WTC11 (cell line): ENCODE measurements around the gene BPIFA3.

ENCODE experiments used
- HMGXB4 ChIP-seq: sonication (generic); formaldehyde crosslinking; IDR thresholded peaks from 2 replicates; pipeline ENCODE4 v1.8.1; 2023; ENCODE audit warnings: mild to moderate bottlenecking, moderate library complexity, missing genetic modification reagents
- MAX ChIP-seq: sonication (generic); formaldehyde crosslinking; IDR thresholded peaks from 2 replicates; pipeline ENCODE4 v1.8.0; 2022; ENCODE audit warnings: mild to moderate bottlenecking, missing genetic modification reagents
- NR3C1 ChIP-seq: sonication (generic); formaldehyde crosslinking; conservative IDR thresholded peaks from 2 replicates; pipeline ENCODE4 v1.8.1; 2023; ENCODE audit warnings: low read depth, mild to moderate bottlenecking, missing genetic modification reagents
- SP1 ChIP-seq: sonication (generic); formaldehyde crosslinking; conservative IDR thresholded peaks from 2 replicates; pipeline ENCODE4 v1.8.1; 2022; ENCODE audit warnings: missing genetic modification reagents
- TCF7 ChIP-seq: sonication (generic); formaldehyde crosslinking; IDR thresholded peaks from 2 replicates; pipeline ENCODE4 v1.8.0; 2022; ENCODE audit warnings: mild to moderate bottlenecking, low read depth, missing genetic modification reagents, moderate library complexity
- TEAD4 ChIP-seq: sonication (generic); formaldehyde crosslinking; IDR thresholded peaks from 2 replicates; pipeline ENCODE4 v1.8.0; 2022; ENCODE audit warnings: mild to moderate bottlenecking, missing genetic modification reagents
- ZNF416 ChIP-seq: fragments of 250-450 bp; sonication (Bioruptor Pico); IDR thresholded peaks from 2 replicates; pipeline ENCODE4 v1.9.0; 2021; ENCODE audit warnings: mild to moderate bottlenecking, inconsistent platforms
- TF ChIP-seq, protein P1 (sequence below): fragments of 200-600 bp; IDR thresholded peaks from 2 replicates; pipeline ENCODE4 v1.8.0; 2022; ENCODE audit warnings: antibody characterized with exemption
- TF ChIP-seq, protein P2 (sequence below): sonication (generic); formaldehyde crosslinking; IDR thresholded peaks from 2 replicates; pipeline ENCODE4 v1.8.0; 2022; ENCODE audit warnings: missing genetic modification reagents
- TF ChIP-seq, protein P3 (sequence below): sonication (generic); formaldehyde crosslinking; IDR thresholded peaks from 2 replicates; pipeline ENCODE4 v1.8.1; 2023; ENCODE audit warnings: mild to moderate bottlenecking, missing genetic modification reagents
- TF ChIP-seq, protein P4 (sequence below): fragments of 250-450 bp; sonication (Bioruptor Pico); IDR thresholded peaks from 2 replicates; pipeline ENCODE4 v1.8.0; 2021; ENCODE audit warnings: mild to moderate bottlenecking
- TF ChIP-seq, protein P5 (sequence below): sonication (generic); formaldehyde crosslinking; IDR thresholded peaks from 2 replicates; pipeline ENCODE4 v1.8.1; 2022; ENCODE audit warnings: missing genetic modification reagents, borderline replicate concordance

DNA sequence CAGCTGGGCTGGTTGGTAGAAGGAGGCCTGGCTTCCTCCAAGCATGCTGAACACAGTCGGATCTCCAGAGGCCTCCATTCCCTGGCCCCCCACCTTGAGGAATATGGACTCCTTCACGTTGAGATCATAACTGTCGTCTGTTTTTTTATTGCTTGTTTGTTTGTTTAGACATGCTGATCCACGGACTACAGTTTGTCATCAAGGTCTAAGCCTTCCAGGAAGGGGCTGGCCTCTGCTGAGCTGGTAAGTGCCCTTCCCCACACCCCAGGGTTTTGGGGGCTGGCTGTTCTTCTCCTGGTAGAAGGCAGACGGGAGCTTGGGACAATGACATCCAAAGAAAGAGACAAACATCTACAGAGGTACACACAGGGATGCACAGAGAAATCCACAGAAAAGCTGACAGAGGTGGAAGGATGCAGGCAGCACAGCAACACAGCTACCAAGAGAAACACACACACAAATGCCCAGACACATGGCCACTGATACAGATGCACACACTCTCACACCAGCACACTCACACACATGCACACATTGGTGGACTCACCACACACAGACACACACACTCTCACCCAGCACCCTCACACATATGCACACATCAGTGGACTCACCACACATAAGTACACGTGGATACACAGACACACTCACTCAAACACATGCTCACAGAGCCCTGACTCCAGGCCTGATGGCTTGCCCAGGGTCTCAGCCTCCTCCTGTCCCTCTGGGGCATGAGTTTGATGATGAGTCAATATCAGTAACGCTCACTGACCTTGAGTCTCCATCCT is 25.4 kb downstream of the BPIFA3 start:
- no peak for TF ChIP-seq NR3C1 (CRISPR knock-in tag)
- no peak for TF ChIP-seq MAX (CRISPR knock-in tag)
- TF ChIP-seq, protein P1, sequence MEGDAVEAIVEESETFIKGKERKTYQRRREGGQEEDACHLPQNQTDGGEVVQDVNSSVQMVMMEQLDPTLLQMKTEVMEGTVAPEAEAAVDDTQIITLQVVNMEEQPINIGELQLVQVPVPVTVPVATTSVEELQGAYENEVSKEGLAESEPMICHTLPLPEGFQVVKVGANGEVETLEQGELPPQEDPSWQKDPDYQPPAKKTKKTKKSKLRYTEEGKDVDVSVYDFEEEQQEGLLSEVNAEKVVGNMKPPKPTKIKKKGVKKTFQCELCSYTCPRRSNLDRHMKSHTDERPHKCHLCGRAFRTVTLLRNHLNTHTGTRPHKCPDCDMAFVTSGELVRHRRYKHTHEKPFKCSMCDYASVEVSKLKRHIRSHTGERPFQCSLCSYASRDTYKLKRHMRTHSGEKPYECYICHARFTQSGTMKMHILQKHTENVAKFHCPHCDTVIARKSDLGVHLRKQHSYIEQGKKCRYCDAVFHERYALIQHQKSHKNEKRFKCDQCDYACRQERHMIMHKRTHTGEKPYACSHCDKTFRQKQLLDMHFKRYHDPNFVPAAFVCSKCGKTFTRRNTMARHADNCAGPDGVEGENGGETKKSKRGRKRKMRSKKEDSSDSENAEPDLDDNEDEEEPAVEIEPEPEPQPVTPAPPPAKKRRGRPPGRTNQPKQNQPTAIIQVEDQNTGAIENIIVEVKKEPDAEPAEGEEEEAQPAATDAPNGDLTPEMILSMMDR: no peak
- TF ChIP-seq, protein P2, sequence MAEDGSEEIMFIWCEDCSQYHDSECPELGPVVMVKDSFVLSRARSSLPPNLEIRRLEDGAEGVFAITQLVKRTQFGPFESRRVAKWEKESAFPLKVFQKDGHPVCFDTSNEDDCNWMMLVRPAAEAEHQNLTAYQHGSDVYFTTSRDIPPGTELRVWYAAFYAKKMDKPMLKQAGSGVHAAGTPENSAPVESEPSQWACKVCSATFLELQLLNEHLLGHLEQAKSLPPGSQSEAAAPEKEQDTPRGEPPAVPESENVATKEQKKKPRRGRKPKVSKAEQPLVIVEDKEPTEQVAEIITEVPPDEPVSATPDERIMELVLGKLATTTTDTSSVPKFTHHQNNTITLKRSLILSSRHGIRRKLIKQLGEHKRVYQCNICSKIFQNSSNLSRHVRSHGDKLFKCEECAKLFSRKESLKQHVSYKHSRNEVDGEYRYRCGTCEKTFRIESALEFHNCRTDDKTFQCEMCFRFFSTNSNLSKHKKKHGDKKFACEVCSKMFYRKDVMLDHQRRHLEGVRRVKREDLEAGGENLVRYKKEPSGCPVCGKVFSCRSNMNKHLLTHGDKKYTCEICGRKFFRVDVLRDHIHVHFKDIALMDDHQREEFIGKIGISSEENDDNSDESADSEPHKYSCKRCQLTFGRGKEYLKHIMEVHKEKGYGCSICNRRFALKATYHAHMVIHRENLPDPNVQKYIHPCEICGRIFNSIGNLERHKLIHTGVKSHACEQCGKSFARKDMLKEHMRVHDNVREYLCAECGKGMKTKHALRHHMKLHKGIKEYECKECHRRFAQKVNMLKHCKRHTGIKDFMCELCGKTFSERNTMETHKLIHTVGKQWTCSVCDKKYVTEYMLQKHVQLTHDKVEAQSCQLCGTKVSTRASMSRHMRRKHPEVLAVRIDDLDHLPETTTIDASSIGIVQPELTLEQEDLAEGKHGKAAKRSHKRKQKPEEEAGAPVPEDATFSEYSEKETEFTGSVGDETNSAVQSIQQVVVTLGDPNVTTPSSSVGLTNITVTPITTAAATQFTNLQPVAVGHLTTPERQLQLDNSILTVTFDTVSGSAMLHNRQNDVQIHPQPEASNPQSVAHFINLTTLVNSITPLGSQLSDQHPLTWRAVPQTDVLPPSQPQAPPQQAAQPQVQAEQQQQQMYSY (CRISPR knock-in tag): no peak
- TF ChIP-seq, protein P3, sequence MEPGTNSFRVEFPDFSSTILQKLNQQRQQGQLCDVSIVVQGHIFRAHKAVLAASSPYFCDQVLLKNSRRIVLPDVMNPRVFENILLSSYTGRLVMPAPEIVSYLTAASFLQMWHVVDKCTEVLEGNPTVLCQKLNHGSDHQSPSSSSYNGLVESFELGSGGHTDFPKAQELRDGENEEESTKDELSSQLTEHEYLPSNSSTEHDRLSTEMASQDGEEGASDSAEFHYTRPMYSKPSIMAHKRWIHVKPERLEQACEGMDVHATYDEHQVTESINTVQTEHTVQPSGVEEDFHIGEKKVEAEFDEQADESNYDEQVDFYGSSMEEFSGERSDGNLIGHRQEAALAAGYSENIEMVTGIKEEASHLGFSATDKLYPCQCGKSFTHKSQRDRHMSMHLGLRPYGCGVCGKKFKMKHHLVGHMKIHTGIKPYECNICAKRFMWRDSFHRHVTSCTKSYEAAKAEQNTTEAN (CRISPR knock-in tag): no peak
- no peak for TF ChIP-seq ZNF416 (CRISPR knock-in tag)
- TF ChIP-seq TCF7 (CRISPR knock-in tag): no peak
- TF ChIP-seq TEAD4 (CRISPR knock-in tag): no peak
- TF ChIP-seq HMGXB4 (CRISPR knock-in tag): no peak
- TF ChIP-seq, protein P4, sequence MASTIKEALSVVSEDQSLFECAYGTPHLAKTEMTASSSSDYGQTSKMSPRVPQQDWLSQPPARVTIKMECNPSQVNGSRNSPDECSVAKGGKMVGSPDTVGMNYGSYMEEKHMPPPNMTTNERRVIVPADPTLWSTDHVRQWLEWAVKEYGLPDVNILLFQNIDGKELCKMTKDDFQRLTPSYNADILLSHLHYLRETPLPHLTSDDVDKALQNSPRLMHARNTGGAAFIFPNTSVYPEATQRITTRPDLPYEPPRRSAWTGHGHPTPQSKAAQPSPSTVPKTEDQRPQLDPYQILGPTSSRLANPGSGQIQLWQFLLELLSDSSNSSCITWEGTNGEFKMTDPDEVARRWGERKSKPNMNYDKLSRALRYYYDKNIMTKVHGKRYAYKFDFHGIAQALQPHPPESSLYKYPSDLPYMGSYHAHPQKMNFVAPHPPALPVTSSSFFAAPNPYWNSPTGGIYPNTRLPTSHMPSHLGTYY (CRISPR knock-in tag): no peak
- TF ChIP-seq, protein P5, sequence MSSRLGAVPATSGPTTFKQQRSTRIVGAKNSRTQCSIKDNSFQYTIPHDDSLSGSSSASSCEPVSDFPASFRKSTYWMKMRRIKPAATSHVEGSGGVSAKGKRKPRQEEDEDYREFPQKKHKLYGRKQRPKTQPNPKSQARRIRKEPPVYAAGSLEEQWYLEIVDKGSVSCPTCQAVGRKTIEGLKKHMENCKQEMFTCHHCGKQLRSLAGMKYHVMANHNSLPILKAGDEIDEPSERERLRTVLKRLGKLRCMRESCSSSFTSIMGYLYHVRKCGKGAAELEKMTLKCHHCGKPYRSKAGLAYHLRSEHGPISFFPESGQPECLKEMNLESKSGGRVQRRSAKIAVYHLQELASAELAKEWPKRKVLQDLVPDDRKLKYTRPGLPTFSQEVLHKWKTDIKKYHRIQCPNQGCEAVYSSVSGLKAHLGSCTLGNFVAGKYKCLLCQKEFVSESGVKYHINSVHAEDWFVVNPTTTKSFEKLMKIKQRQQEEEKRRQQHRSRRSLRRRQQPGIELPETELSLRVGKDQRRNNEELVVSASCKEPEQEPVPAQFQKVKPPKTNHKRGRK (CRISPR knock-in tag): no peak
- no peak for TF ChIP-seq SP1
